Measurements from ENCODE around the gene ZNF407.

ZNF407 gene

GRCh38 chr18:74820160-74820780 lies 222.6 kb downstream of the ZNF407 start:
- ChIA-PET CTCF (interaction anchor here (0.5 to 3.7 kb wide), 12 partner anchors 9 to 183 kb away, joined by 3 to 18 read pairs (median 4); no protein-coding TSS in a partner anchor), POLR2A (no interaction called here)
- H3K27ac ChIP-seq (ENCODE audit: extremely low read depth, low read depth, low read length) = no peak overlapping the region
- H3K36me3 ChIP-seq (ENCODE audit: control insufficient read depth in 2 of 2, insufficient read depth in 1 of 2, low read length in 2 of 2) = no peaks in the 10 kb centered on the region
- no peaks in the 10 kb centered on the region for H3K4me1 ChIP-seq (ENCODE audit: control insufficient read depth, insufficient read depth, low read length)
- no peak for TF ChIP-seq ZBTB48 (tag by site-specific recombination; IDR thresholded peaks at IDR 0.05)
- TF ChIP-seq SP3 (tag by site-specific recombination; IDR thresholded peaks at IDR 0.05) = no peak
- TF ChIP-seq ZNF513 (tag by site-specific recombination; IDR thresholded peaks at IDR 0.05) = no peak
- no peak for TF ChIP-seq TRIM28 (IDR thresholded peaks at IDR 0.05; ENCODE audit: borderline replicate concordance, low read length)
- no peaks in the 10 kb centered on the region for H3K9me3 ChIP-seq (ENCODE audit: control insufficient read depth, insufficient read depth, low read depth, low read length)
- no peak overlapping the region for H3K4me3 ChIP-seq (ENCODE audit: low read depth, low read length)

GRCh38 chr18:74825460-74825859 lies 227.8 kb downstream of the ZNF407 start:
- TF ChIP-seq ZNF621 (tag by site-specific recombination; IDR thresholded peaks at IDR 0.05) = no peak
- no peak for TF ChIP-seq ZNF433 (tag by site-specific recombination; IDR thresholded peaks at IDR 0.05; ENCODE audit: low read depth)
- TF ChIP-seq ZNF239 (tag by site-specific recombination; IDR thresholded peaks at IDR 0.05) = no peak
- no peak for TF ChIP-seq WT1 (tag by site-specific recombination; IDR thresholded peaks at IDR 0.05)
- no peak for TF ChIP-seq PRDM10 (tag by site-specific recombination; IDR thresholded peaks at IDR 0.05)
- no peak for TF ChIP-seq ZNF639 (tag by site-specific recombination; IDR thresholded peaks at IDR 0.05)
- TF ChIP-seq CTCF (tag by site-specific recombination; IDR thresholded peaks at IDR 0.05) = no peak
- no peak for TF ChIP-seq ZNF132 (tag by site-specific recombination; IDR thresholded peaks at IDR 0.05; ENCODE audit: borderline replicate concordance)
- TF ChIP-seq ZNF18 (tag by site-specific recombination; IDR thresholded peaks at IDR 0.05) = no peak
- TF ChIP-seq ZBTB44 (tag by site-specific recombination; IDR thresholded peaks at IDR 0.05) = no peak
- Histone ChIP-seq H3K4me1 (ENCODE audit: control insufficient read depth, insufficient read depth, low read length) (no peaks in the 10 kb centered on the region), H3K4me3 (ENCODE audit: low read depth, low read length) (no peak overlapping the region), H3K36me3 (ENCODE audit: control insufficient read depth in 2 of 2, insufficient read depth in 1 of 2, low read length in 2 of 2) (no peaks in the 10 kb centered on the region), H3K9me3 (ENCODE audit: control insufficient read depth, insufficient read depth, low read depth, low read length) (no peaks in the 10 kb centered on the region), H3K27ac (ENCODE audit: extremely low read depth, low read depth, low read length) (no peak overlapping the region)
- ChIA-PET POLR2A (no interaction called here), CTCF (no interaction called here)

All from HEK293 (cell line).